BLaER1 treated with 17β-estradiol and CSF1 and Interleukin-3, amounts not matched to agents 10 nM and 100 nM (cell line): ENCODE measurements around the gene CFB.
A peak's percentile ranks its signal among the peaks of the same experiment; 100 is the strongest.
"Not testable (repeated sequence)": the region's sequence is repeated elsewhere in the genome, so short reads cannot be mapped to it uniquely, and the experiment has no call there.

Source experiments
- H3K27ac ChIP-seq, 11 experiments: shearing (Covaris generic); formaldehyde crosslinking; 2 replicates each; pipeline ENCODE4 v1.8.1; 2022
- H3K27me3 ChIP-seq, 11 experiments: shearing (Covaris generic); formaldehyde crosslinking; 2 replicates each; pipeline ENCODE4 v1.8.1; 2022
- H3K36me3 ChIP-seq, 11 experiments: shearing (Covaris generic); formaldehyde crosslinking; 2 replicates each; pipeline ENCODE4 v1.8.1; 2022
- H3K4me1 ChIP-seq, 10 experiments: shearing (Covaris generic); formaldehyde crosslinking; 2 replicates each; pipeline ENCODE4 v1.8.1; 2022
- H3K4me2 ChIP-seq, 11 experiments: shearing (Covaris generic); formaldehyde crosslinking; 2 replicates each; pipeline ENCODE4 v1.8.1; 2022
- H3K4me3 ChIP-seq, 10 experiments: shearing (Covaris generic); formaldehyde crosslinking; 2 replicates each; pipeline ENCODE4 v1.8.1; 2022
- H3K9ac ChIP-seq, 11 experiments: shearing (Covaris generic); formaldehyde crosslinking; 2 replicates each; pipeline ENCODE4 v1.8.1; 2022
- H3K9me3 ChIP-seq, 11 experiments: shearing (Covaris generic); formaldehyde crosslinking; replicated peaks in 1 of 11; 2 replicates each; pipeline ENCODE4 v1.8.1; 2022
- H4K20me1 ChIP-seq, 11 experiments: shearing (Covaris generic); formaldehyde crosslinking; 2 replicates each; pipeline ENCODE4 v1.8.1; 2022
- Cebpa-rat ChIP-seq, 11 experiments: shearing (Covaris generic); IDR thresholded peaks; 2 replicates each; pipeline ENCODE4 v1.8.1; 2022

CFB gene

DNA sequence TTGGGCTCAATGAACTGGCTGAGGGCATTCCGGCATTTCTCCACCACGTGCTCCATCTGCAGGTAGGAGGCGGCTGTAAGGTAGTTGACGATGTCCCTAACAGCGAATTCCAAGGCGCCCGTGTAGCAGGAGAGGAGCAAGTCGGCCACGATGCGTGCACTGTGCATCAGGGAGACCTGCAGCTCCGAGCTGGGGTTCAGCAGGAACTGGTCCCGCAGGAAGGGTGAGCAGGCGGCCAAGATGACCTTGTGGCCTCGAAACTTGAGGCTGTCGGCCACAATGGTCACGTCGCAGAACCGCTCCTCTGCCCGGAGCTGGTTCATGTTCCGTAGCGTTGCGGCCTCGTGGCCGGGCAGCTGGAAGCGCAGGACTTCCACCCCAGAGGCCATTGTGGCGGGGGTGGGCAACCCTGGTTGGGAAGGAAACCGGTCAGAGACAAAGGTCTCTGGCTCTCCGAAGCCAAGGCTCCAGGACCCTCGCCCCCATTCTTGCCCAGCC lies 44.9 kb upstream of the CFB start:
- Histone ChIP-seq H4K20me1 (peaks cover 0 to 6% (median 0%) of the 10 kb centered on the region in 11 experiments; a peak in 3 of 22 replicates), H3K9ac (peak overlapping the region; percentile 74 to 91 (median 82); a peak in 21 of 22 replicates), H3K4me1 (peaks cover 48 to 67% (median 57%) of the 10 kb centered on the region in 10 experiments), H3K27me3 (no peaks in the 10 kb centered on the region), H3K9me3 (no peaks in the 10 kb centered on the region), H3K36me3 (peaks cover 0 to 6% (median 3%) of the 10 kb centered on the region in 11 experiments; a peak in 17 of 22 replicates), H3K4me3 (peak overlapping the region; percentile 63 to 77 (median 68)), H3K27ac (peak overlapping the region in 9 of 11 experiments; percentile 70 to 91 (median 82); a peak in 14 of 22 replicates), H3K4me2 (peak overlapping the region; percentile 74 to 94 (median 87))
- no peak for TF ChIP-seq Cebpa-rat (IDR thresholded peaks at IDR 0.05)

DNA sequence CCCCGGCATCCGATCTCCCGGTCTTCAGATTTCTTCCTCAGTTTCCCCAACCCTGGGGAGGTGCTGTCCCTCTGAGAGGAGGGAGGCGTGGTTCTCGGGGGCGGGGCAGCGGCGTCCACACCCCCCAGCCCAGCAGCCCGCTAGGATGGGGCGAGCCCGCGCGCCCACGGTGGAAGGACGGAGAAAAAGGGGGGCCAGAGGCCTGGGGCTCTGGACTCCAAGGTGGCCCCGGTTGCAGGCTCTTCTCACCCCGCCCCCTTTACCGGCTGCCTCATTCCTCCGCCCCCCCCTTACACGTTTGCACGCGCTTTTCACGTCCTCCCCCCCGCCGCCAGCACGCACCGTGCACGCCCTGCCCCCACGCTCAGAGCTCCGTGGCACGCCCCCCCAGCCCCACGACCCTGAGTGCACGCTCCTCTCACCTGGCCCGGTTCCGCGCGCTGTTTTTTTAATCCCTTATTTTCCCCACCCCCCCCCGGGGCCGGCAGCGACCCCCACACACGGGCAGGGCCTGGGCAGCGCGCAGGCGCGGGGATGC lies 44.4 kb upstream of the CFB start:
- no peaks in the 10 kb centered on the region for H3K27me3 ChIP-seq
- H4K20me1 ChIP-seq: peaks cover 0 to 1% (median 0%) of the 10 kb centered on the region in 11 experiments; a peak in 3 of 22 replicates
- peak overlapping the region; percentile 63 to 77 (median 68) for H3K4me3 ChIP-seq
- peaks cover 0 to under 1% (median 0%) of the 10 kb centered on the region in 11 experiments; a peak in 2 of 22 replicates for H3K36me3 ChIP-seq
- no peak for TF ChIP-seq Cebpa-rat (IDR thresholded peaks at IDR 0.05)
- peak overlapping the region; percentile 74 to 91 (median 82) for H3K9ac ChIP-seq
- peak overlapping the region; percentile 74 to 94 (median 87) for H3K4me2 ChIP-seq
- H3K4me1 ChIP-seq: peaks cover 43 to 67% (median 57%) of the 10 kb centered on the region in 10 experiments
- H3K27ac ChIP-seq: peak overlapping the region; percentile 68 to 91 (median 79); a peak in 21 of 22 replicates
- no peaks in the 10 kb centered on the region for H3K9me3 ChIP-seq

DNA sequence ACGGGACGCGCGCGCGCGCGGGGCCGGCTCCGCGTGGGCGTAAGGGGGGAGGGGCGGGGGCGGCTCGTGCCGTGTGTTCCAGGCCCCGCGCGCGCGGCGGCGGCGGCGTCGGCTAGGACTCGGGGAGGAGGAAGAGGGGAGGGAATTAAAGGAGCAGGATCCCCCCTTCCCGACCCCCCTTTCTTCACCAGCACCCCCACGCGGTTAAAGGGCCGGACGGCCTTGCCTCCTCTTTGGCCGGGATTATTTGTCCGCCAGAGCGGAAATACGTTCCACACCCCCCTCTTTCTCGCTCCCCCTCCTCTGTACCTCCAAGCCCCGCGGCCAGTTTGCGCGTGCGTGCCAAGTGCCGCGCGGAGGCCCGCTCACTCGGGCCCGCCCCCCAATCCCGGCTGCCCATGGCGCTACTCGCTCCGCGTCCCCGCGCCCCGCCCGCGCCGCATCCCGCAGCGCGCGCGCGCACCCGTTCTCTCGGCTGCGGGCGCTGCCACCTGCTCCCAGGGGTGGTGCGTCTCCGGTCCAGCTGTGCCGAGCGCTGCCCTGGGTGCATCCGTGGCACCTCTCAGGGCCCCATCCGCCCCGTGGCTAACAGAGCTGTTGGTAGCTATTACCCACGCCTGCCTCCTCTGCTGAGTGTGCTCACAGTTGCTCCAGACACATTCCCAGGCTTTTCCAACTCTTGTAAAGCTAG lies 43.8 kb upstream of the CFB start, which contains the start of gene ZBTB12:
TSS of gene ZBTB12 (minus strand) at position 134 of the 691 bp plus-strand sequence. CDS start 781 bp downstream, outside the sequence.
- no peaks in the 10 kb centered on the region for H3K27me3 ChIP-seq
- H3K36me3 ChIP-seq: no peaks in the 10 kb centered on the region
- peak within 1 kb of the TSS; percentile 74 to 94 (median 87) for H3K4me2 ChIP-seq
- peak within 1 kb of the TSS; percentile 74 to 91 (median 82) for H3K9ac ChIP-seq
- H3K9me3 ChIP-seq: no peaks in the 10 kb centered on the region
- H3K4me1 ChIP-seq: peaks cover 39 to 69% (median 59%) of the 10 kb centered on the region in 10 experiments
- no peak for TF ChIP-seq Cebpa-rat (IDR thresholded peaks at IDR 0.05)
- peak within 1 kb of the TSS; percentile 63 to 77 (median 68) for H3K4me3 ChIP-seq
- H3K27ac ChIP-seq: peak within 1 kb of the TSS; percentile 68 to 91 (median 79)
- no peaks in the 10 kb centered on the region; a peak in 2 of 22 replicates for H4K20me1 ChIP-seq

DNA sequence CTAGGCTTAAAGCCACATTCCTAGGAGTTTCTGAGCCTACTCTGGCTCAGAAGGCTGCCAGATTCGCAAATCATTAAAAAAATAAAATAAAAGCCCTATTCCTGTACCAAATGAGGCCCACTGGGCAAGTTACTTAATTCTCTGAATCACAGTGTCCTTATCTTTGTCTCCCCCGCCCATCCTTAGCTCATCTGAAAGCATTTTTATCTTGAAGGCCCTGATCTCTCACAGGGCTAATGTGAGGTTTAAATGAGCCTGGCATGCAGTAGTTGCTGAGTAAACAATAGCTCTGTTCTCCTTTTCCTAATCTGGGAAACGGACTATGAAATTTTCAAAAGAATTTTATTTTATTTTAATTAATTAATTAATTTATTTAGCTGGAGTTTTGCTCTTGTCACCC lies 41.9 kb upstream of the CFB start:
- no peak overlapping the region for H3K9ac ChIP-seq
- no peaks in the 10 kb centered on the region for H3K9me3 ChIP-seq
- no peaks in the 10 kb centered on the region; a peak in 2 of 22 replicates for H4K20me1 ChIP-seq
- TF ChIP-seq Cebpa-rat (IDR thresholded peaks at IDR 0.05): no peak
- peaks cover 31 to 80% (median 65%) of the 10 kb centered on the region in 10 experiments for H3K4me1 ChIP-seq
- peak overlapping the region in 5 of 11 experiments; percentile 27 to 90 (median 88); a peak in 7 of 22 replicates for H3K4me2 ChIP-seq
- no peaks in the 10 kb centered on the region for H3K36me3 ChIP-seq
- no peak overlapping the region for H3K27ac ChIP-seq
- H3K4me3 ChIP-seq: no peak overlapping the region
- no peaks in the 10 kb centered on the region for H3K27me3 ChIP-seq

DNA sequence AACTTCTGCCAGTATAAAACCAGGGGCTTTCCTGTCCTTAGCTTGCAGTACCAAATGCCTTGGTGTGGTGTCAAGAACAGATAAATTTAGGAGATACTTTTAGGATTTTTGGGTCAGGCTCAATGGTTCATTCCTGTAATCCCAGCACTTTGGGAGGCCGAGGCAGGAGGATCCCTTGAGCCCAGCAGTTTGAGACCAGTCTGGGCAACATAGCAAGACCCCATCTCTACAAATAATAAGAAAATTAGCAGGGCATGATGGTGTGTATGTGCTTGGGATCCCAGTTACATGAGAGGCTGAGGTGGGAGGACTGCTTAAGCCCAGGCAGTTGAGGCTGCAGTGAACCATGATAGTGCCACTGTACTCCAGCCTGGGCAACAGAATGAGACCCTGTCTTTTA lies 40.9 kb upstream of the CFB start:
- TF ChIP-seq Cebpa-rat (IDR thresholded peaks at IDR 0.05): no peak
- Histone ChIP-seq H3K27me3 (no peaks in the 10 kb centered on the region), H3K4me3 (no peak overlapping the region), H3K4me2 (no peak overlapping the region), H3K4me1 (peaks cover 20 to 80% (median 57%) of the 10 kb centered on the region in 10 experiments), H4K20me1 (no peaks in the 10 kb centered on the region; a peak in 1 of 22 replicates), H3K27ac (no peak overlapping the region), H3K9me3 (no peaks in the 10 kb centered on the region), H3K9ac (no peak overlapping the region), H3K36me3 (no peaks in the 10 kb centered on the region)

DNA sequence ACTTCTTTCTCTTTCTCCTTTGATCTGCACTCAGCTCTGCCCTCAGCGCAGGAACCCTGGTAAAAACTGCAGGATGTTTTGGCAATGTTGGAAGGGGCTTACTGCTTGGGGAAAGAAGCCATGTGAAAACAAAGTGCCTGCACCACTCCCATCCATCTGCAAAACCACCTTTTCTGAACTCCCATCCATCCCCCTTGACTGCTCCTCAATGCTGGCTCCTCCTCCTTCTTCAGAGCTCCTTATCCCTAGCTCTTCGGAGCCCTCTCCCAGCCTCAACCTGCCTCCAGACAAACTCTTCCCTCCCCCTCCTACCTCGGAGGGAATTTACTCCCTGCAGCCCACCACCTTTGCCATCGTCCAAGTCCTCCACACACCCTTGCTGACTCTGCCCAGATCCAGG lies 39.8 kb upstream of the CFB start:
- Histone ChIP-seq H3K4me2 (peak overlapping the region in 9 of 11 experiments; percentile 5 to 78 (median 60); a peak in 15 of 22 replicates), H3K9me3 (no peaks in the 10 kb centered on the region), H3K4me1 (peaks cover 16 to 82% (median 64%) of the 10 kb centered on the region in 10 experiments), H3K9ac (0 out of 22 replicates have a peak overlapping the region, but pooled peaks of 2 of the 11 experiments have one; percentile 0 to 11), H4K20me1 (no peaks in the 10 kb centered on the region), H3K27ac (peak overlapping the region in 4 of 11 experiments; percentile 4 to 60 (median 44); a peak in 4 of 22 replicates), H3K4me3 (no peak overlapping the region), H3K36me3 (no peaks in the 10 kb centered on the region), H3K27me3 (no peaks in the 10 kb centered on the region)
- no peak for TF ChIP-seq Cebpa-rat (IDR thresholded peaks at IDR 0.05)

DNA sequence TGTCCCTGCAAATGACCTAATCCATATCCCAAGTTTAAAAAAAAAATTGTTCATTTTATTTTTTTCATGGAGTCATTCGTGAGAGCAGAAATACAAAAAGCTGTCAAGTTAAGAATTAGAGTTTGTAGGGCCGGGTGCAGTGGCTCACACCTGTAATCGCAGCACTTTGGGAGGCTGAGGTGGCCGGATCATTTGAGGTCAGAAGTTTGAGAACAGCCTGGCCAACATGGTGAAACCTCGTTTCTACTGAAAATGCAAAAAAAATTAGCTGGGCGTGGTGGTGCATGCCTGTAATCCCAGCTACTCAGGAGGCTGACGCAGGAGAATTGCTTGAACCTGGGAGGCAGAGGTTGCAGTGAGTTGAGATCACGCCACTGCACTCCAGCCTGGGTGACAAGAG lies 39.2 kb upstream of the CFB start:
- H3K4me1 ChIP-seq: peaks cover 13 to 85% (median 65%) of the 10 kb centered on the region in 10 experiments
- H3K9me3 ChIP-seq, H4K20me1 ChIP-seq, H3K27me3 ChIP-seq, H3K36me3 ChIP-seq, H3K4me3 ChIP-seq: not testable (repeated sequence)
- peak overlapping the region in 2 of 11 experiments; percentile 0 to 11; a peak in 3 of 22 replicates for H3K9ac ChIP-seq
- peak overlapping the region in 10 of 11 experiments; percentile 18 to 78 (median 54); a peak in 17 of 22 replicates for H3K4me2 ChIP-seq
- H3K27ac ChIP-seq: peak overlapping the region in 6 of 11 experiments; percentile 29 to 60 (median 44); a peak in 8 of 22 replicates

DNA sequence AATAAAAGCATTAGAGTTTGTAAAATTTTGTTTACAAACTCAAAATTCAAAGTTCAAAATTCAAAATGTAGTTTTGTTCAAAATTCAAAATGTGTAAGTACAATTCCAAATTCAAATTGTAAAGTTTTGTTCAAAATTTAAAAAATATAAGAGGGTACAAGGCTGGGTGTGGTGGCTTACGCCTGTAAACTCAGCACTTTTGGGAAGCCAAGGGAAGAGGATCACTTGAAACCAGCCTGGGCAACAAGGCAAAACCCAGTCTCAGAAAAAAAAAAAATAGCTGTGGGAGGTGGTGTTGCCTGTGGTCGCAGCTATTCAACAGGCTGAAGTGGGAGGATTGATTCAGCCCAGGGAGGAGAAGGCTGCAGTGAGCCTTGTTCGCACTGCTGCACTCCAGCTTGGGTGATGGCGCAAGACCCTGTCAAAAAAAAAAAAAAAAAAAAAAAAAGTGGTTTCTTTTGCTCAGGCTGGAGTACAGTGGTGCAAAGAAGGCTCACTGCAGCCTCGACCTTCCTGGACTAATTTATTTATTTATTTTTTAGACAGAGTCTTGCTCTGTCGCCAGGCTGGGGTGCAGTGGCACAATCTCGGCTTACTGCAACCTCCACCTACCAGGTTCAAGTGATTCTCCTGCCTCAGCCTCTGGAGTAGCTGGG lies 38.6 kb upstream of the CFB start:
- H3K36me3 ChIP-seq: no peaks in the 10 kb centered on the region
- H4K20me1 ChIP-seq: no peaks in the 10 kb centered on the region
- peak in 10 of 11 experiments; percentile 47 to 94 (median 83); a peak in 17 of 22 replicates for TF ChIP-seq Cebpa-rat (IDR thresholded peaks at IDR 0.05)
- H3K9me3 ChIP-seq: no peaks in the 10 kb centered on the region
- peak overlapping the region in 3 of 11 experiments; percentile 11 to 17 (median 15); a peak in 4 of 22 replicates for H3K9ac ChIP-seq
- H3K4me3 ChIP-seq: no peak overlapping the region
- H3K4me2 ChIP-seq: peak overlapping the region; percentile 18 to 78 (median 60); a peak in 20 of 22 replicates
- no peaks in the 10 kb centered on the region for H3K27me3 ChIP-seq
- peaks cover 13 to 89% (median 68%) of the 10 kb centered on the region in 10 experiments for H3K4me1 ChIP-seq
- peak overlapping the region in 8 of 11 experiments; percentile 40 to 60 (median 44); a peak in 15 of 22 replicates for H3K27ac ChIP-seq

DNA sequence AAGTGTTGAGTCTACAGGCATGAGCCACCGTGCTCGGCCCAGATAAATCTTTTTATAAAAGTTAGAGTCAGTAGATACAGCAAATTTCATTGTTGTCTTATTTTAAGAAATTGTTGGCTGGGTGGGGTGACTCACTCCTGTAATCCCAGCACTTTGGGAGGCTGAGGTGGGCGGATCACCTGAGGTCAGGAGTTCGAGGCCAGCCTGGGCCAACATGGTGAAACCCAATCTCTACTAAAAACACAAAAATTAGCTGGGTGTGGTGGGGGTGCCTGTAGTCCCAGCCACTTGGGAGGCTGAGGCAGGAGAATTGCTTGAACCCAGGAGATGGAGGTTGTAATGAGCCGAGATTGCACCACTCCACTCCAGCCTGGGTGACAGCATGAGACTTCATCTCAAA lies 37.6 kb upstream of the CFB start:
- peak overlapping the region in 8 of 11 experiments; percentile 40 to 60 (median 44); a peak in 15 of 22 replicates for H3K27ac ChIP-seq
- H3K4me1 ChIP-seq: peaks cover 3 to 82% (median 59%) of the 10 kb centered on the region in 10 experiments; a peak in 19 of 20 replicates
- H3K4me2 ChIP-seq: peak overlapping the region in 7 of 11 experiments; percentile 7 to 78 (median 62); a peak in 11 of 22 replicates

More for the DNA sequence above, 37.6 kb upstream of the CFB start:
- not testable (repeated sequence) for H3K36me3 ChIP-seq, H3K9ac ChIP-seq, H3K9me3 ChIP-seq, H3K4me3 ChIP-seq, H4K20me1 ChIP-seq, H3K27me3 ChIP-seq
